Heart right ventricle (tissue), 16 donors: ENCODE results near the gene TNFSF18. TPM values are rescaled to one million over a fixed set of nuclear protein-coding genes. Genes with fewer than 3 reads are reported as not detected.

Experiments used
- ATAC-seq, 8 donors: fragments of 200-7000 bp; cut with Tn5 transposase; one replicate each; pipeline ENCODE4 v1.9.1; 2020; ENCODE audit warnings: mild to moderate bottlenecking in 8 of 8, moderate library complexity in 8 of 8, moderate number of reproducible peaks in 1 of 8
- DNase-seq, 2 donors: peaks; one replicate each; pipeline ENCODE4 v3.0.0-alpha.2; 2020
- H3K27ac ChIP-seq, 10 donors: fragments of 200-600 bp; sonication (generic) in 2 of 10; one replicate each; pipeline versions ENCODE4 v1.5.0 to v1.8.0; 2020 to 2022; ENCODE audit warnings: mild to moderate bottlenecking in 3 of 10
- H3K27me3 ChIP-seq, 7 donors: fragments of 200-600 bp; one replicate each; pipeline ENCODE4 v1.8.0; 2021 to 2022; ENCODE audit warnings: mild to moderate bottlenecking in 2 of 7
- H3K36me3 ChIP-seq, 9 donors: fragments of 200-600 bp; sonication (generic) in 1 of 9; one replicate each; pipeline versions ENCODE4 v1.5.0 to v1.8.0; 2020 to 2022; ENCODE audit warnings: mild to moderate bottlenecking in 2 of 9
- H3K4me1 ChIP-seq, 9 donors: fragments of 200-600 bp; sonication (generic) in 1 of 9; one replicate each; pipeline versions ENCODE4 v1.5.0 to v1.8.0; 2020 to 2022; ENCODE audit warnings: mild to moderate bottlenecking in 4 of 9
- H3K4me3 ChIP-seq, 10 donors: fragments of 200-600 bp; sonication (generic) in 2 of 10; one replicate each; pipeline versions ENCODE4 v1.5.0 to v1.8.0; 2020 to 2022; ENCODE audit warnings: mild to moderate bottlenecking in 7 of 10, moderate library complexity in 2 of 10
- H3K9me3 ChIP-seq, 11 donors: fragments of 200-600 bp in 10 of 11; sonication (generic) in 2 of 11; one replicate each; pipeline versions ENCODE4 v1.5.0 to v1.8.0; 2013 to 2022; ENCODE audit warnings: mild to moderate bottlenecking in 2 of 11, control low read depth in 1 of 11, moderate library complexity in 1 of 11
- CTCF ChIP-seq, 9 donors: fragments of 200-600 bp; sonication (generic) in 2 of 9; IDR thresholded peaks; one replicate each; pipeline versions ENCODE4 v1.5.0 to v1.8.0; 2021 to 2022; ENCODE audit warnings: antibody characterized with exemption in 9 of 9, mild to moderate bottlenecking in 5 of 9, moderate library complexity in 1 of 9
- WGBS, 2 donors: extraction: QIAGEN DNeasy Blood & Tissue Kit; methylation state at CpG; one replicate each; pipeline ENCODE4 v1.1.7; 2013; ENCODE audit warnings: inconsistent platforms in 1 of 2; 5-methylcytosine and 5-hydroxymethylcytosine counted together
- intact Hi-C, 10 donors: fragments of 100-400 bp; cut with DNase I; formaldehyde crosslinking; loops; one replicate each; pipeline versions ENCODE4 v1.11.1 to v1.14.2; 2022
- polyA plus RNA-seq, 2 donors: library from polyadenylated mRNA; stranded (reverse); fragments of 200-250 nt; gene quantifications; one replicate each; pipeline ENCODE4 v1.2.3, GENCODE V29; 2013
- total RNA-seq, 10 donors: library from RNA; stranded (reverse); fragmentation: NEBNext Ultra II Directional in 3 of 10; extraction: Animal tissue kit (Norgen Biotek cat#: 25700) in 3 of 10; gene quantifications; one replicate each; pipeline versions ENCODE4 v1.2.1 to v1.2.4, GENCODE V29; 2021 to 2023
- donor health status: Arrhythmogenic right ventricular cardiomyopathy.
- donor health status: ischemic (EF 13 %, LVEDD 7.1; RV severe dilation, severe dysfunction).
- donor health status: healthy with polysubstance abuse.
- donor health status: DM: no; HTN: yes; CAD: no.
- donor health status: DM: no; HTN: no; CAD: no.
- donor health status: ischemic (EF 25% LVEDD 6.9; RV normal size, moderate dysfunction).
- donor health status: ischemic (EF 25% LVEDD 5.7; RV mildly dilated, moderate dysfunction).
- donor health status: healthy.
- donor health status: DM: yes; HTN: yes; CAD: no.
- donor health status: Ischemic cardiomyopathy.
- donor health status: ischemic (EF 35%, LVEDD 5.7; RV mildly dilated, moderate dysfunction).
- donor health status: nonischemic (EF 11% LVEDD 7.7; RV severe dilation, severe dysfunction).
- donor health status: DM: yes; HTN: yes; CAD: no.
- donor health status: PGD.
- donor health status: ischemic (EF 29% LVEDD 5.4; RV normal size, mild dysfunction).
- donor health status: nonischemic (EF 23%, LVEDD 6.1; RV moderate dilation, normal function).

The TNFSF18 gene
- total and polyA plus RNA-seq, 12 donors: 0.04 to 1.4 (median 0.16) TPM; not detected in 7

GRCh38 chr1:173015629-173016028, 35.1 kb downstream of the TNFSF18 start:
- peaks cover 0 to 25% (median 0%) of the 10 kb centered on the region in 9 donors for H3K4me1 ChIP-seq
- H3K36me3 ChIP-seq: no peaks in the 10 kb centered on the region
- ATAC-seq (peak in 1 of 8 donors; percentile 42), DNase-seq (no peak)
- H3K27me3 ChIP-seq: no peaks in the 10 kb centered on the region
- TF ChIP-seq CTCF (IDR thresholded peaks at IDR 0.05): no peak
- no peaks in the 10 kb centered on the region for H3K9me3 ChIP-seq
- H3K4me3 ChIP-seq: no peak overlapping the region
- intact Hi-C loops: no loop called here
- H3K27ac ChIP-seq: no peak overlapping the region
- WGBS, 2 donors: 67 to 85% methylated on average over 1 of the region's 1 CpG

GRCh38 chr1:173014160-173014559, 36.6 kb downstream of the TNFSF18 start:
- DNase-seq: no peak
- 94 to 100% methylated on average over 1 of the region's 1 CpG for WGBS, 2 donors
- no peak overlapping the region for H3K27ac ChIP-seq
- intact Hi-C loops: no loop called here
- peaks cover 0 to 35% (median 0%) of the 10 kb centered on the region in 9 donors for H3K4me1 ChIP-seq
- H3K4me3 ChIP-seq: no peak overlapping the region
- no peak for TF ChIP-seq CTCF (IDR thresholded peaks at IDR 0.05)
- no peaks in the 10 kb centered on the region for H3K27me3 ChIP-seq
- ATAC-seq: no peak
- H3K36me3 ChIP-seq: no peaks in the 10 kb centered on the region
- H3K9me3 ChIP-seq: no peaks in the 10 kb centered on the region

GRCh38 chr1:173012126-173012525, 38.6 kb downstream of the TNFSF18 start:
- ATAC-seq: no peak
- Histone ChIP-seq H3K27me3 (no peaks in the 10 kb centered on the region), H3K4me3 (no peak overlapping the region), H3K4me1 (peaks cover 0 to 30% (median 0%) of the 10 kb centered on the region in 9 donors), H3K36me3 (no peaks in the 10 kb centered on the region), H3K27ac (no peak overlapping the region), H3K9me3 (no peaks in the 10 kb centered on the region)
- no peak for DNase-seq
- intact Hi-C loops: no loop called here
- no peak for TF ChIP-seq CTCF (IDR thresholded peaks at IDR 0.05)
- 86 to 88% methylated on average over 1 of the region's 1 CpG for WGBS, 2 donors

GRCh38 chr1:173009597-173009996, 41.1 kb downstream of the TNFSF18 start:
- ATAC-seq (peak in 7 of 8 donors; percentile 45 to 85 (median 61)), DNase-seq (peak in 1 of 2 donors; percentile 6)
- intact Hi-C loops: no loop called here
- H3K27ac ChIP-seq: no peak overlapping the region
- H3K36me3 ChIP-seq: no peaks in the 10 kb centered on the region
- no peaks in the 10 kb centered on the region for H3K27me3 ChIP-seq
- H3K4me1 ChIP-seq: peaks cover 0 to 14% (median 0%) of the 10 kb centered on the region in 9 donors
- no peak for TF ChIP-seq CTCF (IDR thresholded peaks at IDR 0.05)
- WGBS, 2 donors: 32 to 34% methylated on average over 1 of the region's 1 CpG
- H3K9me3 ChIP-seq: no peaks in the 10 kb centered on the region
- H3K4me3 ChIP-seq: no peak overlapping the region
